ENCODE data around the gene CHD5.
"Not testable (repeated sequence)": the region's sequence is repeated elsewhere in the genome, so short reads cannot be mapped to it uniquely, and the experiment has no call there.

CHD5 gene

GRCh38 chr1:6180268-6180706 lies at the start of gene CHD5:
Gene CHD5, minus strand, starts transcription at chr1:6180321. Its CDS starts 298 bp downstream, at chr1:6180023.
- no peak for DNase-seq (ENCODE audit: low read depth)

- no peak for DNase-seq (ENCODE audit: low read depth)
Observed at GRCh38 chr1:6225651-6226050, 45.5 kb upstream of the CHD5 start.

DNA sequence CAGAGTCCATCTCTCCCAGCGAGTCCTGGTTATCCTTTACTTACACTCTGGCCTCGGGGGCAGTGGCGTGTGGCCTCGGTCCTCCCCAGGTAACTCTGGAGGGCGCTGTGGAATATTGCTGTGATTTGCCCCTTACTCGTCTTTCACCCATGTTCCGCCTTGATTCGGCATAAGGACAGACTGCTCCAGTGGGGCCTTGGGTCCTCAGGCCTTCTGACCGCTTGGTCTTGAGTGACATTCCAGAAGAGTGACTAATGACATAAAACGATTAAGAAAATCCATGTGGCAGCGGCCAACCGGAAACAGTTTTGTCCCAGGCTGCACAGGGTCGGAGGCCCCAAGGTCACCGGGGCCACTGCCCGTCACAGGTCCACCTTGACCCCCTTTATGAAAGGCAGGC lies 44.6 kb upstream of the CHD5 start:
- no peak for DNase-seq (ENCODE audit: low read depth)

DNA sequence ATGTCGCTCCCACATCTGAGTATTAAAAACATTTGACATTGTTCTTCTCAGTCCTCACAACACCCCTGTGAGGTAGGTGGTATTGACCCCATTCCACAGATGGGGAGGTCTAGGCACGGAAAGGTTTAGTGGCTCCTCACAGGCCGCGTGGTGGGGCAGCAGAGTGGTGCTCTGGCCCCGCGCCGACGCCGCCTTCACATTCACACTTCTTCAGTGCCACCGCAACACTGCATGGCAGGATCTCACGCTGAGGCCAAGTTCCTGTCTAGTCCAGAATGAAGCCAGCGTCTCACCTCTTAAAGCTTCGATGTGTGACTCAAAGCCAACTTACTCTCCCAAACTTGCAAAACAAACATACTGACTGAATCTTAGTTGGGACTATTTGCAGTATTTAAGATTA lies 43.5 kb upstream of the CHD5 start:
- DNase-seq (ENCODE audit: low read depth) = no peak

GRCh38 chr1:6222636-6223035 lies 42.5 kb upstream of the CHD5 start:
- DNase-seq (ENCODE audit: low read depth) = no peak

- DNase-seq (ENCODE audit: low read depth) = no peak
Observed at GRCh38 chr1:6221210-6221784, 41.2 kb upstream of the CHD5 start.

- no peak for DNase-seq (ENCODE audit: low read depth)
Observed at GRCh38 chr1:6220236-6220635, 40.1 kb upstream of the CHD5 start.

GRCh38 chr1:6219641-6220040 lies 39.5 kb upstream of the CHD5 start:
- not testable (repeated sequence) for DNase-seq (ENCODE audit: low read depth)

- DNase-seq (ENCODE audit: low read depth) = no peak
Observed at GRCh38 chr1:6218375-6219164, 38.4 kb upstream of the CHD5 start.

GRCh38 chr1:6212193-6212959 lies 32.3 kb upstream of the CHD5 start:
- DNase-seq (ENCODE audit: low read depth) = no peak

- no peak for DNase-seq (ENCODE audit: low read depth)
Observed at GRCh38 chr1:6211731-6212130, 31.6 kb upstream of the CHD5 start.

GRCh38 chr1:6210591-6211355 lies 30.7 kb upstream of the CHD5 start:
- DNase-seq (ENCODE audit: low read depth) = no peak

DNA sequence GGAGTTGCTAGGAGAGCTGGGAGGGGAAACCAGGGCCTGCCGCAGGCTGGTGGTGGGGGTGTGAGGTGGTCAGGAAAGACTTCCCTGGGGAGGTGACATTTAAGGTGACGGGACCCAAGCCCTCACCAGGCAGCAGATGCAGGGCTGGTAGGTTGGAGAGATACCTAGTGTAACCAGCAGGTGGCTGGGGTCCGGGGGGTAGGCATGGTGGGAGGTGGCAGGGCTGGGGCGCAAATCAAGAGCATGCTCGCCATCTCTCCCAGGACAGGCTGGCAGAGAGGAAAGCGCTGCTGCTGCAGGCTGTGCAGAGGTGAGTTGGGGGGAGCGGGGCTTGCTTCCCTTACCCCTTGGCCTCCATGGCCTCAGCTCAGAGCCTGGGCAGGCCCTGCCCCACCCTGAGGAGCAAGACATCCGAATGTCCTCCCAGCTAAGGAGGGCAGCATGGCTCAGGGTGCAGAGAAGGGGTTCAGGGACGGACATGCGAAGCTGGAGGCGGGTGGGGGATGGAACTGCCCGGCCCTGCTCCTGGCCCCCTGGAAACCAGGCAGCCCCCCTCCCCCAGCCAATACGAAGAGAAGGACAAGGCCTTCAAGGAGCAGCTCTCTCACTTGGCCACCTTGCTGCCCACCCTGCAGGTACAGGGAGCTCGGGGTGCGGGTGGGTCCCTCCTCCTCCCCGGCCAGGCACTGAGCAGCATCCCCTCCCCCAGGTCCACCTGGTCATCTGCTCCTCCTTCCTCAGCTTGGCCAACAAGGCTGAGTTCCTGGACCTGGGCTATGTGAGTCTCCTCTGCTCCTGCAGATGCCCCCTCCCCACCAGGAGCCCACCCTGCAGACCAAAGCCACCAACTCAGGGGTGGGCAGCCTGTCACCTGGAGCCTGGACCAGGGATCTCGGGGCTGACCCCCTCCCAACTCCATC lies 29.8 kb upstream of the CHD5 start:
- no peak for DNase-seq (ENCODE audit: low read depth)

DNA sequence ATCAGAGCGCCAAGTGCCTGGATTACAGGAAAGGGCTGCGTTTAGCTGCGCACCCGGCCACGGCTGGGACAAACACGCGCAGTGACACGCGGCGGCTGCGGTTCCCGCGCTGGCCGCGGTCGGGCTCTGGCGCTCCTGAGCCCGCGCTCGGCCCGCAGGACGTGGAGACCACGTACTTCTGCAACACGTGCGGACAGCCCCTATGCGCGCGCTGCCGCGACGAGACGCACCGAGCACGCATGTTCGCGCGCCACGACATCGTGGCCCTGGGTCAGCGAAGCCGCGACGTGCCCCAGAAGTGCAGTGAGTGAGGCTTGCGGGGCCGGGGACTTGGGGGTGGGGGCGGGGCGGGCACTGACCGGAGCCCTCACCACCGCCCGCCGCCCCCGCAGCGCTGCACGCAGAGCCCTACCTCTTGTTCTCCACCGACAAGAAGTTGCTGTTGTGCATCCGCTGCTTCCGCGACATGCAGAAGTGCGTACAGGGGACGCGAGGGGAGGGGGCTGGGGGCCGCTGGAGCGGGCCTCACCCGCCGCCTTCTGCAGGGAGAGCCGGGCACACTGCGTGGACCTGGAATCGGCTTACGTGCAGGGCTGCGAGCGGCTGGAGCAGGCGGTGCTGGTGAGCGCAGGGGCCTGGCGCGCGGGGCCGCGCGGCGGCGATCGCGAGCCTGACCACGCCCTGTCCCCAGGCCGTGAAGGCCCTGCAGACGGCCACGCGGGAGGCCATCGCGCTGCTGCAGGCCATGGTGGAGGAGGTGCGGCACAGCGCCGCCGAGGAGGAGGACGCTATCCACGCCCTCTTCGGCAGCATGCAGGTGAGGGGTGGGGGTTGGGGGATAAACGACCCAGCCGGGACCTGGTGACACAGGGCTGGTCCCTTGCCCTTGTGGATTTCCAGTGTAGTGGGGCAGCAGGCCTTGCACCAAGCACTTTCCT lies 28.9 kb upstream of the CHD5 start:
- DNase-seq (ENCODE audit: low read depth) = no peak

DNA sequence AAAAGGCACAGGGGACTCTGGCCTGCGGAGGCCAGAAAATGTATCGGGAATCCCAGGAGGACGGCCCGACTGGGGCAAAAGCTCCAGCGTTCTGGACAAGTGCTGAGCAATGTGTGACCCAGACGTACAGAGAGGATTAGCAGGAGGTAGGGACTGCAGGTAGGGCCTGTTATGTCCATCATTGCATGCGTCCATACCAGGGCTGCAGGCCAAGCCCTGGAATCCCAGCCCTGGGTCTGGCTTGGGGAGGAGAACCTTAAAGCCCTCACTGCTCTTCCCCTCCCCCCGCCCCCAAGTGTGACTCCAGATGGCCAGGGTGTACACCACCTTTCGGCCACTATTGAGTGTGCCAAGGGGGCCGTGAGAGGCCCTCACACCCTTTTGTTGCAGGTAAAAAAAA lies 27.8 kb upstream of the CHD5 start:
- DNase-seq (ENCODE audit: low read depth) = no peak

GRCh38 chr1:6207075-6207885 lies 27.2 kb upstream of the CHD5 start:
- DNase-seq (ENCODE audit: low read depth) = no peak

- no peak for DNase-seq (ENCODE audit: low read depth)
Observed at GRCh38 chr1:6206520-6206855, 26.4 kb upstream of the CHD5 start.

DNA sequence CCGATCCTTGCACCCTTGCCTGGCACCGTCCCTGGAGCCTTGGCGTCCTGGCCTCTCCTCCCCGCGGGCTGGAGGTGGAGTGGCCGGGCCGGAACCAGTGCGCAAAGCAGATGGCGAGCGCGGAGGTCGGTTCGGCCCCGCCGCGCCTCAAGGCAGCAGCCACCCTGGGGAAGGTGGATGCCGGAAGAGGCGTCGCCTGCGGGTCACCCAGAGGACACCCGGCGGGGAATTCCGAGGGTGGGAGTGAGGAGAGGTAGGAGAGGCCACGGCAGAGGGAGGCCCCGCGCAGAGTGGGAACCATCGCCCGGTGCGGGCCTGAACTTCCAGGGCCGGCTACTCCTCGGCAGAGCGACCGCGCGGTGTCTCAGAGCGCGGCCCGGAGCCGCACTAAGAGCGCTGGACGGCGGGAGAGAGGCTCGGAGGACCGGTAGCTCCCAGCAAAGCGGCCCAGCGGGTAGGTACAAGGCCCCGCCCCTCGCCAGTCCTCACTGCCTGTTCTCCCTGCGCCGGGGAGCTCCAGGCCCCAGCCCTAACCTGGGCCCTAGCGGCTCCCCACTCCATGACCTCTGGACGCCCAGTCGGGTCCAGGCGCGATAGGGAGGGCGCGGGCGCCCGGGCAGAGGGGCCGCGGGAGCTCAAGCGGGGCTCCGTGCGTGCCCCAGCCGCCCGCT lies 25.9 kb upstream of the CHD5 start, which contains the start of gene RNF207:
TSS of gene RNF207 (plus strand) at position 271 of the 671 bp plus-strand sequence. CDS start 417 bp downstream, outside the sequence.
- DNase-seq (ENCODE audit: low read depth) = no peak

GRCh38 chr1:6202256-6202655 lies 22.1 kb upstream of the CHD5 start:
- DNase-seq (ENCODE audit: low read depth) = no peak
